GM18526 (cell line): Measurements from ENCODE around the gene SYNE3.

ENCODE experiments used
- POLR2A ChIP-seq: IDR thresholded peaks from 3 replicates; pipeline ENCODE4 v1.6.1; 2011; ENCODE audit not compliant: insufficient read length; ENCODE audit errors: extremely low read depth

SYNE3 gene

DNA sequence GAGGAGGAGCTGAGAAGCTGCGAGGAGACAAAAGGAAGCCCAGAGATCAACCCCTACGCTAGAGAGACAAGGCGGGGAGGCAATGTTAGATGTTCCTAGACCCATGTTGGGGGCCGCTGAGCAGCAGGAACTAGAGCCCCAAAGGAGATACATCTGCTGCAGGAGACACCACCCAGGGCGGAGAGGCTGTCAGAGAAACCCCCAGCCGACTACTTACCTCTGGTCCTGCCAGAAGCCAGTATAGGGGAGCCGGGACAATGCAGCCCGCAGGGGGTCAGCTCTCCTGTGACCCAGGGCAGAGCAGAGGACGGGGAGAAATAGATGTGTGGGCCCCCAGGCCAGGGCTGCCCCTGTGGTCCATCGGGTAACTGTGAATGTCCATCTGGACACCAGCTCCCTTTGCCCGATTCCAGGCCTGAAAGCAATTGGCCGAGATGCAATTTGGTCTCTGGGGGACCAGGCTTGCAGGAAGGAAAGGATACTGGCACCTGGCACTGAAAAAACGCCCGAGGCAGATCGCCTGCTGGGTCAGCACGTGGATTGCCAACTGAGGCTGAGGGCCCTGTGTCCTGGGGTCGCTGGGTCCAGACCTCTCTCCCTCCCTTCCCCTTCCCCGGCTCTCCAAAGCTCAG lies 34.9 kb downstream of the SYNE3 start:
- no peak for TF ChIP-seq POLR2A

DNA sequence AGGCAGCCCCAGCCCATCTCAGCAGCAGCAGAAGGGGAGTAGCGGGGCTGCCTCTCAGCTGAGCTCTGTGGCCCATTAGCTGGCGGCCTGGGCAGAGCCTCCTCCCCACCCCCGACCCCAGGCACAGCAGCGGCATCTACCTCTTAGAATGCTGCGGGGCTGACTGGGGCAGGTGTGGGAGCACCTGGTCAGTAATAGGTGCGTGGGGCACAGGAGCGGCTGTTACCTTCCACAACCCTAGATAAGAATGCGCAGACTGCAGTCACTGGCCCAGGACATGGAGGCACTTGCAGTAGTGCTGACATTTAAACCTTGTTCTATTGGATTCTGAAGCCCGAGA lies 35.6 kb downstream of the SYNE3 start:
- no peak for TF ChIP-seq POLR2A

DNA sequence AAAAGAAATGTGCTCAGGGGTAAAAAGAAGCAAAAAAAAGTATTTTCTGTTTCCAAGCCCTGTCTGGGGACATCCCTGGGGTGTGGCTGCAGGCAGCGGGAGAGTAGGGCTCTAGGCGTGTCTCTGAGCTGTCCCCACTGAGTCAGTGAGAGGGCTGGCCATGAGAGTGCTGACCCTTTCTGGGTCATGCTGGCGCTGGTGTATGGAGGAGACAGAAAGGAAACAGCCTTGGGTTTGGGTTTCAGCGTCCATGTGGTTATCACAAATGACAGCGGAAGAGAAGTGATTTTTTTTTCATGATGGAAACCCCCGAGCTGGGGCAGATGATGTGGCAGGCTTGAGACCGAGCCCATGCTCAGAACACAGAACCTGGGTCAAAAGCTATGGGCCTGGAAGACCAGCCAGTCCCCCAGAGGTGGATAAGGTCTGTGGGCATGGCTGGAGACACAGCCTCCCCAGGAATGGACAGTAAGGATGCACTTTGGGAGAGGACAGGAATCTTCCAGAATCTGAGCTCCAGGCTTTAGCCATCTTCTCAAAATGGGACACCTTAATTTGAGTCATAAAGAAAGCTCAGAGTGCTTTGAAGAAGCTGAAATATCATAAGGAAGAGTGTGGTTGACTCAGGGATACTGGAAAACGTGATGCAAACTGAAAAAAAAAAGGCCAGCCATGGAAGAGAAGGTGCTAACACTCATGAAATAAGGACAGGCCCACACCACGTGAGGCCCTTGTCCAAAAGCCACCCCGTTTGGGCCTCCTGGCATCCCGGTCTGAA lies 36.2 kb downstream of the SYNE3 start:
- no peak for TF ChIP-seq POLR2A

DNA sequence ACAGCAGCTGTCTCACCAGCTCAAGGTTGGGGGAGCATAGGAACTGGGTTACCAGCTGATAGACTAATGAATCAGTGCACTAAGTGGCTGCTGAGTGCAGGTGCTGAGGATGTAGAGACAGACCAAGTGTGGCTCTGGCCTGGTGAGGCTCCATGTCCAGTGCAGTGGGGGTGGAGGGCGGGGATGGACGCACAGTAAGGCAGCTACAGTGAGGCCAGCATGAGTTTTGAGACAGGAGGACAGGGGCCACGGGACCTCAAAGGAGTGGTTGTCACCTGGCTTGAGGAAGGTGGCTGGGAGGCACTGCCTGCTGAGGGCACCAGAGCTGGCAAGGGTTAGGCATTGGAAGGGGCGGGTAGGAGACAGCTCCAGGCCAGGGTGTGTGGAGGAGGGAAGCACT lies 37.0 kb downstream of the SYNE3 start:
- no peak for TF ChIP-seq POLR2A

DNA sequence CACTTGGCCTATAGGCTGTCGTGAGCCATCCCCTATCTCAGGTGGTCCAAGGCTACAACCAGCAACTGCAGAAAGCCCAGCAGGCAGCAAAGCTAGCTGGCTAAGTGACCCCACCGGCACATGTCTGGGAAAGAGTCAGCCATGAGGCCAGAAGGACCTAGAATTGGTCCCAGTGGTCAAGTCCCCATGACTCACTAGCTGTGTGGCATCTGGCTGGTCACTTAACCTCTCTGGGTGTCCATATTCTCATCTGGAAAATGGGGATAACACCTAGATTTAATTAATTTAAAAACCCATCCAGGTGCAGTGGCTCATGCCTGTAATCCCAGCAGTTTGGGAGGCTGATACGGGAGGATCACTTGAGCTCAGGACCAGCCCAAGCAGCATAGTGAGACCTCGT lies 37.6 kb downstream of the SYNE3 start:
- TF ChIP-seq POLR2A: no peak

DNA sequence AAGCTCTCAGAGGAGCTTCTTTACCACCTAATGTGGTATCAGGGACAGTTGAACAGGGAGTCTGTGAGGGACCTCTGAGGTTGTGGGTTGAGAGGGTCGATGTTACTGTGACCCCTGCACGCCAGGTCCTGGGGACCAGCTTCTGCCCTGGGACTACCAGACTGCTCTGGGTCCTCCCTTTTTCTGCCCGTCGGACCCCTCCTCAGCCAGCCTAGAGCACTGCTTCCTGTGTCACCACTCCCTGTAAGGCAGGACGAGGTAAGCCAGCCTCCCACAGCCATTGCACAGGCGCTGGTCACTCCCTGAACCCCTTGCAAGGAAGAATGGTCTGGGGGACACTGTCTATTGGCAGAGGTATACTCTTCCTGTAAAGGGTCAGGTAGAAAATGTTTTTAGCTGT lies 38.1 kb downstream of the SYNE3 start:
- TF ChIP-seq POLR2A: no peak

DNA sequence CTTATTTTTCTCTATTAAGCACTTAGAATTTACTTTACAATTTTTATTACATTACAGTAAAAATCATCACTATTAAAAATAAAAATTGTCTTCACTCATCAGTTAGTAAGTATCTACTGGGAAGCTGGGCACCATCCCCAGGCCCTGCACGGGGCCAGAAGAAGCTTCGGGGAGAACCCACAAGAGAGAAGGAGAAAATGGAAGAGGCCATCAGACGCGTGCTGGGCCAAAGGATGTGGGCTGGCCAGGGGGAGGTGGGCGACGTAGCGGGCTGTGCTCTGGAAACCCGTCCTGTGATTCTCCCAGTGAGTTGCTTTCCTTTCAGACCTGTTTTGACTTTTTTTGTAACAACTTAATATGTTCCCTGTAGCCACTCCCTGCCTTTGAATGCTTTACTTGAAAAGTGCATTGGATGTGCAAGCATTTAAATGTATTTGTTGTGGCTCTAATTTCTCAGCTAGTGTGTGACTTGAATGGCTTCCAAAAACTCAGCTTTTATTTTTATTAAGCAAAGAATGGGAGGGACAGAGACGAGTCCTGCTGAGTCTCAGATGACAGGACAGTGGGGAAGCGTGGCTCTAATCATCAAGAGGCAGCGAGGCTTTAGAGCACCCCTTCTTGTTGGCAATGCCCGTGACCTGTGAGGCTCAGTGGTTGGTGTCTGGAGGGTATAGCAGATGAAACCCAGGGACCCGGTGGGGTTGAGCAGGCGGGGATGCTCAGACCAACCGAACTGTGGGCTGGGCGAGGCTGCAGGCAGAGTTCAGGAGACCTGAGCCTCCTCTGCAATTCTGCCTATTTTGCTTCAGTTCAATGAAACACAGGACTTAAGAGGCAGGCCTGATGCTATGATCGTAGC lies 38.8 kb downstream of the SYNE3 start:
- TF ChIP-seq POLR2A: no peak

DNA sequence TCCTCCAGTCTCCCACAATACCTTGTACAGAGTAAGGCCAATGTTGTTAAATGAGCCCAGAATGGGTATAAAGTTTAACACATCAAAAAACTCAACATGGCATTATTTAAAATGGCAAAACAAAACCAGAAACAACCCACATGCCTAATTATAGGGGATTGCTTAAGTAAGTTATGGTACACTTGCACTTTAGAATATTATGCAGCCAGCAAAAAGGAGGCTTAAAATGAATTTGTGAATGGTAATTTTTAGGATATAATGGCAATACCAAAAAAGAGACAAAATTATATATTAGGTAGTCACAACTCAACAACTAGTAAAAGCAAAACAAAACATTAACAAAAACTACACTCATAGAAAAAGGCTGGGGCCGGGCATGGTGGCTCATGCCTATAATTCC lies 39.7 kb downstream of the SYNE3 start:
- TF ChIP-seq POLR2A: no peak

DNA sequence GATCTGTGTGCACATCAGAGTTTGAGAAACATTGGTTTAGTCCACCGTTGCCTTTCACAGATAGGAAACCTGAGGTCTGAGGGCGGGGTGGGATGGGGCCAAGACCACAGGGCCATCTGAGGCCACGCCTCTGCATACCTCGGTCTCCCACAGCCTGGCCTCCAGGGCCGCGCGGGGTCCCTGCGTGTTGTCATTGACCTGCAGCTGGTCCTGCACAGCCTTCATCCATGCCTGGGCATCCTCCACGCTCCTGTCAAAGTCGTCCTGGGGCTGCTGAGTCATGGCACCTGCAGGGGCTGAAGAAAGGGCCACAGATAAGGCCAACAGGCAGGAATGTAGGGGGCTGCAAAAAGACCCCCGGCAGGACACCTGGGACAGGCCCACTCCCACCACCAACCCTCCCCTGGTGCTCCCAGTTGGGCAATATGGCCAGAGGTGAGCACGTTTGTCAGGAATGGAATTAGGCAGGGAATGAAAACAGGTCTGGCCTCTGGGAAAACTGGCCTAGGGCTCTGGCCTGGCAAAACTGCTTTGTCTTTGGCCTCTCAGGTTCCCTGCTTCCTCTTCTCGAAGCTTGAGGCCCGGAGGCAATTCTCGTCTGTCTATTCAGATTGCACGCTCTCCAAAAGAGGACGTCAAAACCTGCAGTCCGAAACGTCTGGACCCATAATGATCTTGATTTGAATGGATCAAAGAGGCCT lies 40.8 kb downstream of the SYNE3 start:
- TF ChIP-seq POLR2A: no peak

DNA sequence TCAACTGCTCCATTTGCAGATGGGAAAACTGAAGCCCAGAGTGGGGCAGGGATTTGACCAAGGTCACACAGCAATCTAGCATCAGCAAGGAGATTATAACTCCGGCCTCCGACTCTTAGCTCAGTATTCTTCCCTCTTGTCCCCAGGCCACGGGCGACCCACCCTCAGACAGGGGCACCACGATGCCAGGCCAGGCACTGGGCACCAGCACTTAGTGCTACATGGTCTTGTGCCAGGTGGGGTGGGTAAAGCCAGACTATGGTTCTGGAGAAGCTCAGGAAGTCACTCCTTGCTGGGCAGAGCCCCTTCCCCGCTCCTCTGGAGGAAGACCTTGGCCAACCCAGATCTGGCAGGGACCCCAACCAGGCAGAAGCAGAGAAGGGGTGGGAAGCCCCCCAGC lies 41.5 kb downstream of the SYNE3 start:
- no peak for TF ChIP-seq POLR2A

DNA sequence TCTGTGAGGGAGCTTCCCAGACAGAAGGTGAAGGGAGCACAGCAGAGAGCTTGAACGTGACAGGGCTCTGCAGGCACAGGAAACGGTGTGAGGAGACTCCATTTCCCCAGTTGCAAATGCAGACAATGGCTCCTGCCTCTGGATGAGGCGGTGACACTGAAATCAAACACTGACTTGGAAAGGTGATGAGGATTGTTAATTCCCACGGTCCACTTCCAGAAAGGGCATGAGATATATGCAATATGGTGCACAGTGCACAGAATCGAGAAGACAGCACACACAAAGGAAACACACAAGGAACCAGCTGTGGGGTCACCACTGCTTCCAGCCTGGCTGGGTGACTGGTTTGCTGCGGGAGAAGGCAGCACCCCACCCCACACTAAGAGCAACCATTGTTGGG lies 42.0 kb downstream of the SYNE3 start:
- TF ChIP-seq POLR2A: no peak

DNA sequence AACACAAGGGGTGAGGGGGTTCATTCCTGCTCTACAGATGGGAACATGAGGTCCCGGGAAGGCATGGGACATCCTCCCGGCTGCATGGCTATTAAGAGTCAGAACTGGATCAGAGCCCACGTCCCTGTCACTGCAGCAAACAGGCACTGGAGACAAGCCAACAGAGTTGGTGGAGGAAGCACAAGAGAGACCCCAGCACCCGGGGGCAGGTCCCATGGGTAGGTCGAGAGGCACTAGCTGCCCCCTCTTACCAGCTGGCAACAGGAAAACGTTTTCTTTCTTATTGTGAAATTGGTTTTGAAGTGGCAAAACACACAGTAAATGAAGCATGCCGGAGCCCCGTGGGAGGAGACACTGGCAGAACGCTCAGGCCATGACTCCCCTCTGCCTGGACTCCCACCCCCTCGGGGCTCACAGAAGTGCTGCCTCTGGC lies 43.6 kb downstream of the SYNE3 start:
- no peak for TF ChIP-seq POLR2A

DNA sequence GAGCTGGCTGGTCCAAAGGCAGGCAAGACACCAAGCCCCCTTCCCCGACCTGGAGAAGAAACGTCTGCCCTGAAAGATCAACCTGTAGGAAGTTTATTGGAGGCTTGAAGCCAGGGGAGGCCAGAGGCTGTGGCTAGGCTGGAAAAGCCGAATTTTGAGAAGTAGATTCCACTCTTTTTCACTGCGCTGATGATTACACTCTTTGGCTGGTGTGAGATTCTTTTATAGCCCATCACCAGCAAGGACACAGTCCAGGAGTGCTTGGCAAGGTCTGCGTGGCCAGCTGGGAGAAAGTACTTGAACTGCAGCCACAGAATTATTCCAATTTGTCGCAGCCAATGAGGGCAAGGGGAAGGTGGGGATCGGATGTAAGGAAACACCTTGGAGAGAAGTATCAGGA lies 45.0 kb downstream of the SYNE3 start:
- TF ChIP-seq POLR2A: no peak

DNA sequence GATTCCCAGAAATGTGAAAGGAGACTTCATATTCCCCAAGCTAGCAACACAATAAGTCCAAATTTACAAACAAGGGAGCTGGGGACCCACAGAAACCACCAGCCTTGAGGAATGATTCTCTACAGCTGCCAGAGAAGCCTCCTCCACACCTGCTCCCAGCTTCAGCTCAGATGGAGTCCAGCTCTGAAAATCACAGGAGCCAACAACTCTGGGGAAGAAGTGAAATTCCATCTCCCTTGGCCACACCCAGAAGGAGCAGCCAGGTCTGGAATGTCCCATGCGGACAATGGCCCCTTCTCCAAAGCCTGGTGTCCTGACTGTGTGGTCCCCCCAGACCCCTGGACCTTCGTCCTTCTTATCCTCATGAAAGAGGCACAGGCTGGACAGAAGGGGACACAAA lies 45.4 kb downstream of the SYNE3 start:
- TF ChIP-seq POLR2A: no peak

DNA sequence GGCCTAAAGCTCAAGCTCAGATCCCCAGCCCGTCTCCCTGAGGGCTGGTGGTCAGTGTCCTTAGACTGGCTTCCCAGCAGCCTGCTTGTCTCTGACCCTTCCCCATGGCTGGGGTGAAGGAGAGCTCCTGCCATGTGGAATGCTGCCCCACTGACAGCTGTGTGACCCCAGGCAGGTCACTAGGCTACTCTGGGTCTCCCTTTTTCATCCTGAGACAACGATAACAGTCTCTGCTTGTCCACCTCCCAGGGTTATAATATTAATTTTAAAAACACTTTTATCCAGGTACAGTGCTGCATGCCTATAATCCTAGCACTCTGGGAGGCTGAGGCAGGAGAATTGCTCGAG lies 47.3 kb downstream of the SYNE3 start:
- TF ChIP-seq POLR2A: no peak
